Measurements from ENCODE around the gene DGUOK.
"Not testable (repeated sequence)": the region's sequence is repeated elsewhere in the genome, so short reads cannot be mapped to it uniquely, and the experiment has no call there.

DGUOK gene

GRCh38 chr2:73921581-73921980 is 5.1 kb upstream of the DGUOK start:
- DNase-seq, result no peak

DNA sequence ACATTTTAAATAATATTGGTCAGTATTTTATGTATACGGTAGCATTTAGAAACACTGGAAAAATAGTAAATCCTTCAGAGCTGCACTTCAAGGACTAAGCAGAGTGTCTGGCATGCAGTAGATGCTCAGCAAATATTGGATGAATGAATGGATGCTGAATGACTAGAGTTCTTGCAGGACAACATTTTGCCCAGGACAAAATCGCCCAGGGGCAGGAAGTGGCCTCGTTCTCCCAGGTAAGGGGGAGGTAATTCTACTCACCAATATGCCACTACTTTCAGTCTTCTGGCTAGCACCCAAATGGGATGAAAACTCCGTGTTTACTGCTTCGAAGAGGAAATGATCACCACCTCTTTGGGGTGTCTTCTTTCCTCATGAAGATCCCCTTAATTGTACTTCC is 4.0 kb upstream of the DGUOK start:
- no peak for DNase-seq

- no peak for DNase-seq
Observed at GRCh38 chr2:73925033-73925704, 1.5 kb upstream of the DGUOK start.

GRCh38 chr2:73925853-73926492 is 707 bp upstream of the DGUOK start:
- no peak for DNase-seq

DNA sequence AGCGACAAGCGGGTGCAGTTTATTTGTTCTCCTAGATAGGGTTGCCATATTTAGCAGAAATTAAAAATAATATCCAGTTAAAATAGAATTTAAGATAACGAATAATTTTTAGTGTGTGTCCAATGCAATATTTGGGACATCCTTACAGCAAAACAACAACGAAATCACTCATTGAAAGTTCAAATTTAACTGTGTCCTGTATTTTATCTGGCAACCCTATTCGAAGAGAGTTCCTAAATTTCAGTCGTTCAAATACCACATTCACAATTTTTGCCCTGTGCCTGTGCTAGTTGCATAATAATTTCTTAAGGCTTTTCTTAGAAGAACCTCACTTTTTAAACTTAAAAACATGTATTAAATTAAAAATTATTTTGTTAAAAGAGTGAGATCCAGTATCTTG is 664 bp downstream of the DGUOK start:
- no peak for DNase-seq

DNA sequence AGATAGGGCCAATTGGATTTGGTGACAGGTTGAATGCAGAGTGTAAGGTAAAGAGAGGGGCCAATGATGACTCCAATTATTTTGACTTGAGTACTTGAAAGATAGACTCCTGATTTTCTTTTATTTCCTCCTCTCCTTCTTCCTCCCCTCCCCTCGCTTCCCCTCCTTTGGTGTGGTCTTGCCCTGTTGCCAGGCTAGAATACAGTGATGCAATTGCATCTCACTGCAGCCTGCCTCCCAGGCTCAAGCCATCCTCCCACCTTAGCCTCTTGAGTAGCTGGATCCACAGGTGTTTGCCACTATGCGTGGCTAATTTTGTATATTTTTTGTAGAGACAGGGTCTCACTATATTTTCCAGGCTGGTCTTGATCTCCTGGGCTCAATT is 2.3 kb downstream of the DGUOK start:
- no peak for DNase-seq

- DNase-seq, result no peak
Observed at GRCh38 chr2:73930386-73930785, 3.7 kb downstream of the DGUOK start.

DNA sequence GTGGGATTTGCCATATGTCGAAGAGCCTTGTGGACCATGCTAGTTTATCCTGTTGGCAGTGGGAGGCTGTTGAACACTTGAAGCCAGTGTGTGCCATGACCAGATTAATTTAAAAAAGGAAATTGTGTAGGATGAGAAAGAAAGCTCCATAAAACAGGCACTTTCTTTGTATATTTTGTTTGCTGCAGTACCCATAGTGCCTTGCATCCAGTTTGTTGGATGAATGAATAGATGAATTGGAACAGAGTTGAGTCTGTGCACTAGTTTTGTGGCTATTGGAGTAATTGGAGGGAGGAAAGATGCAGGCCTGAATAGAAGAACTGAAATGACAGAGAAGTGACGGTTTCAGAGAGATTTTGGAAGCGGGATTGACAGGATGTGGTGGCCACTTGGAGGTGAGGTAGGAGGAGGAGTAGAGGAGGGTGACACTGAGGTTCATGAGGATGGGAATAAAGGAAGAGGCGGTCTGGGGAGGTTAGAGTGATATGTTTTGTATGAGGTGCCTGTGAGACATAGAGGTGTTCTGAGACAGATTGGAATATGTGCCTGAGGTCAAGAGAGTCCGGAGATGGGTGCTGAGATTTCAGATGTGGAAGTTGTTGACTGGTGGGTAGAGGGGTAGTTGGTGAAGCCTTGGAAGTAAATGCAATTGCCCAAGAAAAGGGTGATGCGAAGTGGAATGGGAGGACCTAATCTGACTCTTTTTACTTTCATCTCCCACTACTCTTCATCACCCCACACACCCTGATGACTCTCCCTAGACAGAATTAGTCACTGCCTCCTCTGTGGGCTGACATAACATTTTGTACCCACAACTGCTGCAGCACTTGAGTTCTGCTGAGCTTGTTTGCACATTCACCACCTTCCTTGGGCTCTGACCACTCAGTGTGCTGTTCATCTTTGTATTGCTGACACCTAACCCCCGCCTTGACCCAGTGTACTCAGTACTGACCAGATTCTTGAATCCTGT is 5.1 kb downstream of the DGUOK start:
- DNase-seq, result peak; percentile 85

DNA sequence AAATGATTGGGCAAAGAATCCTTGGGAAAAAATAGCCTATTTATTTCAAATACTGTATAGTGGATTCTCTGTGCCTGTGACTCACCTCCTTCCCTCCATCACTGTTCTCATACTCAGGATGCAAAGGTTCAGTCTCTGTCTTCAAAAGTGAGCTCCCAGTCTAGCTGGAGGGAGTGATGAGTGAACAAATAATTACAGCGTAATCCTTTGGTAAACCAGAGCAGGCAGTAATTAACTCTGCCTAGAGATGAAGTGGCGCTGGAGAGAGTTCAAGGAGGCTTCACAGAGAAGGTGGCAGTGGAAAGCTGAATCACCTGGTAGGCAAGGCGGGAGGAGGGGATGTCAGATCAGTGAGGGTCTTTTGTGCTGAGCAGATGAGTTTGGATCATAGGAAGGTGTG is 6.5 kb downstream of the DGUOK start:
- DNase-seq, result no peak

DNA sequence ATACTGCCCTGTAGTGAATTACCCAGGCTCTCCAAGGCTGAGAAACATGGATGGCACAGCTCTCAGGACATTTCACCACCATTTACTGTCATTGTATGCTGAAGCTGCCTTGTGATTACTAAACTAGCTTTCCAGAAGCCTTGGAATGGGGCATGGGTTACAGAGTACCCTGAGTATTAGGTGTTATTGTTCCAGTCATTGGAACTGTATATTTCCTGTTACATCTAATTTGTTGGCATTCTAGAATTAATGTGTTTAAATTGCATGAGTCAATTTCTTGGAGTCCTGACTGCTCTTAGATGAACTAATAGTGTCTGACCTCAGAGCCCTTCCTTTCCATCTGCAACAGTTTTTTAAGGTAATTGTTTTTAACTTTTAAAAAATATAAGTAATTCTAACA is 9.0 kb downstream of the DGUOK start:
- DNase-seq, result no peak

DNA sequence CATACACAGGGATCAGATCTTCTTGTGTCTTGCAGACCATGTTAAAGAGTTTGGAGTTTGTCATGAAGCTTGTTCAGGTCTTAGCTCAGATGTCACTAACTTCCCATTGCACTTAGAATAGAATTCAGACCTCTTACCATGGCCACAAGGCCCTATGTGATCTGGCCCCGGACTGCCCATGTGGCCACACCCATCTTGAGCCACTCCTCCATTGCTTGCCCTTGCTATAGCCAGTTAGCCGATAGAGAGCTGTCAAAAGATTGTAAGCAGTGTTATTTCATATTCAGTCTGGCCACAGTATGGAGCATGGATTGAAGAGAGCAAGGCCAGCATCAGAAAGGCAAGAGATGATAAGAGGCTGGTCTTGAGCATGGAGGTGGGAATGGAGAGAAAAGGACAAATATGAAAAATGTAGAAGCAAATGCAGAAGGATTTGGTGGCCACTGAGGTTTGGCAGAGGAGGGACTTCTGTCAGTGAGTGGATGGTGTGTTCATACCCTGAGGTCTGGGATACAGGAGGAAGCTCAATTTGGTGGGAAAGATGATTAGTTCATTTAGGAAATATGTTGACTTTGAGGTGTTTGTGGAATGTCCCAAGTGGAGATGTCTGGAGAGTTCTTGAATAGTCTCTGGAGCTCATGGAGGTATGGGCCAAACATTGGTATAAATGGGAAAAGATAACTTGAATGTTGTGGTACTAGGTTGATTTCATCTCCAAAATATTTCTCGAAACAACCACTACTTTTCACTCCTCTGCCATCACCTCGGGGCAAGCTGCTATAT is 10.6 kb downstream of the DGUOK start:
- DNase-seq, result no peak

DNA sequence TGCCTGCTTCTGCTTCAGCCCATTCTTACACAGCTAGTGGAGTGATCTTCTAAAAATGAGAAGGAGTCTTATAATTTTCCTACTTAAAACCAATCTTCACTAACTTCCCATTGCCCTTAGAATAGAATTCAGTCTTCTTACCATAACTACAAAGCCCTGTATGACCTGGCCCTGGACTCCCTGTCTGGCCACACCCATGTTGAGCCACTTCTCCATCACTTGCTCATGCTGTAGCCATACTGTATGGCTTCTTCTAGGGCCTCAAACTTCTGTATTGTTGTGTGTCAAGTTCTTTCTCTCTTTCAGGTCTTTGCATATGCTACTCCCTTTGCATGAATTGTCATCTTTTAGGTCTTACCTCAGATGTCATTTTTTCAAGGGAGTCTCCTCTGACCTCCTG is 11.2 kb downstream of the DGUOK start:
- DNase-seq, result no peak

DNA sequence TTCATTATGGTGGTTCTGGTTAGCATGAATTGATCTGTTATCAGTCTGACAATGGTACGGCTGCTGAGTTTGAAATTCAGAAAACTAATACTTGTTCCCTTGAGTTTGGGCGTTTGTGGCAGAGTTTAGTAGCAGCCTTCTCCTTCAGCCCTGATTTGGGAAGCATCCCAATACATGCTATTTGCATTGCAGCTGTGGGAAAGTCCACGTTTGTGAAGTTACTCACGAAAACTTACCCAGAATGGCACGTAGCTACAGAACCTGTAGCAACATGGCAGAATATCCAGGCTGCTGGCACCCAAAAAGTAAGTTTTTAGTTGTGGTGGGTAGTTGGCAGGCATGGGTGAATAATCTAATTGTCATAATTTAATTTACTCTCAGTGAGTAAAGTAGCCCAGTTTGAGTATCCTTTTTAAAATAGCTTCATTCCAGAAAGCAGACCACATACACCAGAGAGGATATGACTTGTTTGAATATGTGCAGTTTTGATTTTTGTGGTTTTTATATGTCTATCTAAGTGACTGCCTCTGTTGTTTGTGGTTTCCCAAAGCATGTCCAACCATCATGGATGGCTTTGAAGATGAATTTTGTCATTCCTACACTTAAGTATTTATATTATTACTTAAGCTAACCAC is 12.2 kb downstream of the DGUOK start:
- DNase-seq, result peak; percentile 70

GRCh38 chr2:73939419-73939818 is 12.7 kb downstream of the DGUOK start:
- peak; percentile 31 for DNase-seq

GRCh38 chr2:73940066-73940465 is 13.4 kb downstream of the DGUOK start:
- DNase-seq, result not testable (repeated sequence)

- DNase-seq, result no peak
Observed at GRCh38 chr2:73942664-73943063, 16.0 kb downstream of the DGUOK start.

GRCh38 chr2:73944714-73945113 is 18.0 kb downstream of the DGUOK start:
- no peak for DNase-seq

GRCh38 chr2:73946215-73946614 is 19.5 kb downstream of the DGUOK start:
- no peak for DNase-seq

DNA sequence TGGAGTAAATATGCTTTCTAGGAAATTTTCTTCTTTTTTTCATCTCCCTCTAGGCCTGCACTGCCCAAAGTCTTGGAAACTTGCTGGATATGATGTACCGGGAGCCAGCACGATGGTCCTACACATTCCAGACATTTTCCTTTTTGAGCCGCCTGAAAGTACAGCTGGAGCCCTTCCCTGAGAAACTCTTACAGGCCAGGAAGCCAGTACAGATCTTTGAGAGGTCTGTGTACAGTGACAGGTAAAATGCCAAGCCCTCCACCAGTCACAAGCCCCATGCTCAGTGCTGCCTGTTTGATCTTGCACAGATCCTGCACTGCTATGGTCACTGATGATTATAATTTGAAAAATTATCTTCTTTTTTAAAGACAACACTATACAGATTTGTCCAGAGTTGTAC is 20.0 kb downstream of the DGUOK start:
- DNase-seq, result no peak

- no peak for DNase-seq
Observed at GRCh38 chr2:73947412-73948018, 20.8 kb downstream of the DGUOK start.

- no peak for DNase-seq
Observed at GRCh38 chr2:73949802-73950201, 23.1 kb downstream of the DGUOK start.
